ENCODE results near the gene FRS3. TPM values are rescaled to one million over a fixed set of nuclear protein-coding genes. Genes with fewer than 3 reads are reported as not detected.

The FRS3 gene
- total RNA-seq, 1 experiment from 2014 or later, result 4.3 TPM

DNA sequence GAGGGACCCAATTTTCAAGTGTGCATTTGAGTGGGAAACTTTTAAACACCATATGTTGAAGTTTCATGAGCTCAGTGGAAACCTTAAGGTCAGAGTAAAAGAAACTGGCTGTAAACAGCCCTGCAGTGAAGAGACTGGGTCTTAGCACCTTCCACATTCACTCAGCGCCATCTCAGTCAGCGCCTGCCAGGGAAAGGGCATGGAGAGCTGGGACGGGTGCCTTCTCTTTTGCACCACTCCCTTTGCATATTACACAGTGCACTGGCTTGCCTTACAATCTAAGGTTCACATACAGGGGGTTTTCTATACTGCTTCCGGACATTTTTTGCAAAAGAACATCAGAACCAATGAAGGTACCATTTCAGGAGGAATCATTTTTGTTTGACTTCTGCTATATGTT is 12.3 kb upstream of the FRS3 start:
- no peaks in the 10 kb centered on the region for H3K27me3 ChIP-seq (replicated peaks; ENCODE audit: control insufficient read depth, insufficient read depth, low read length)
- H3K27ac Mint-ChIP-seq (ENCODE audit: unreplicated experiment), result no peak overlapping the region
- peaks cover 57% of the 10 kb centered on the region for H3K36me3 Mint-ChIP-seq (ENCODE audit: insufficient read depth, unreplicated experiment)
- peaks cover 2% of the 10 kb centered on the region for H3K36me3 ChIP-seq (ENCODE audit: control insufficient read depth, insufficient read depth, low read length)
- no peak overlapping the region for H3K4me3 ChIP-seq (ENCODE audit: low read depth, low read length)
- intact Hi-C loops (cut with micrococcal nuclease; ENCODE audit: unreplicated experiment), result no loop called here
- H3K4me1 Mint-ChIP-seq (ENCODE audit: low read depth, unreplicated experiment), result no peaks in the 10 kb centered on the region
- no TSS peak for BruUV-seq (replicated peaks)
- no peak for DNase-seq
- ChIA-PET POLR2A (no interaction called here), CTCF (no interaction called here)
- no peaks in the 10 kb centered on the region for H3K27me3 Mint-ChIP-seq (ENCODE audit: insufficient read depth, unreplicated experiment)
- no peaks in the 10 kb centered on the region for H3K4me1 ChIP-seq
- H3K9me3 ChIP-seq, result no peaks in the 10 kb centered on the region
- TF ChIP-seq, protein P1, sequence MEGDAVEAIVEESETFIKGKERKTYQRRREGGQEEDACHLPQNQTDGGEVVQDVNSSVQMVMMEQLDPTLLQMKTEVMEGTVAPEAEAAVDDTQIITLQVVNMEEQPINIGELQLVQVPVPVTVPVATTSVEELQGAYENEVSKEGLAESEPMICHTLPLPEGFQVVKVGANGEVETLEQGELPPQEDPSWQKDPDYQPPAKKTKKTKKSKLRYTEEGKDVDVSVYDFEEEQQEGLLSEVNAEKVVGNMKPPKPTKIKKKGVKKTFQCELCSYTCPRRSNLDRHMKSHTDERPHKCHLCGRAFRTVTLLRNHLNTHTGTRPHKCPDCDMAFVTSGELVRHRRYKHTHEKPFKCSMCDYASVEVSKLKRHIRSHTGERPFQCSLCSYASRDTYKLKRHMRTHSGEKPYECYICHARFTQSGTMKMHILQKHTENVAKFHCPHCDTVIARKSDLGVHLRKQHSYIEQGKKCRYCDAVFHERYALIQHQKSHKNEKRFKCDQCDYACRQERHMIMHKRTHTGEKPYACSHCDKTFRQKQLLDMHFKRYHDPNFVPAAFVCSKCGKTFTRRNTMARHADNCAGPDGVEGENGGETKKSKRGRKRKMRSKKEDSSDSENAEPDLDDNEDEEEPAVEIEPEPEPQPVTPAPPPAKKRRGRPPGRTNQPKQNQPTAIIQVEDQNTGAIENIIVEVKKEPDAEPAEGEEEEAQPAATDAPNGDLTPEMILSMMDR (IDR thresholded peaks at IDR 0.05; ENCODE audit: insufficient read depth in 1 of 2, low read depth in 1 of 2, low read length in 1 of 2, severe bottlenecking in 1 of 2, unreplicated experiment in 1 of 2), result no peak
- no peaks in the 10 kb centered on the region for H3K9me3 Mint-ChIP-seq (ENCODE audit: unreplicated experiment)
- H3K4me3 Mint-ChIP-seq (ENCODE audit: unreplicated experiment), result no peak overlapping the region

DNA sequence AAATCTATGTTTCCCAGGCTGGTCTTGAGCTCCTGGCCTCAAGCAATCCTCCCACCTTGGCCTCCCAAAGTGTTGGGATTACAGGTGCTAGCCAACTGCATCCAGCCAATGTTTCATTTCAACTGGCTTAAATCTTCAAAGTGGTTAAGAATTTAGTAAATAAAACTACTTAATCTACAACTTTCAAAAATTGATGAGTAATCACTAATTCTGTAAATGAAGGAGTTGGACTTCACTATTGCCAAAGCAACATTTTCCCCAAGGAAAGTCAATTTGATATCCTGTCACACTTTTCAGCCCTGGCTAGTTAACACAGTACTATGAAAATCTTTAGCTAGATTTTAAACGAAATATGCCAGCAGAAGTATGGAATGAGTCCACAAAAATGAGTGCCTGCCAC is 11.6 kb upstream of the FRS3 start:
- POLR2A ChIA-PET, result no interaction called here
- intact Hi-C loops (cut with micrococcal nuclease; ENCODE audit: unreplicated experiment), result no loop called here
- CTCF ChIA-PET, result no interaction called here
- BruUV-seq (replicated peaks), result no TSS peak
- H3K4me3 ChIP-seq (ENCODE audit: low read depth, low read length), result no peak overlapping the region
- H3K27me3 Mint-ChIP-seq (ENCODE audit: insufficient read depth, unreplicated experiment), result no peaks in the 10 kb centered on the region
- no peak overlapping the region for H3K4me3 Mint-ChIP-seq (ENCODE audit: unreplicated experiment)
- no peaks in the 10 kb centered on the region for H3K9me3 ChIP-seq
- peaks cover 56% of the 10 kb centered on the region for H3K36me3 Mint-ChIP-seq (ENCODE audit: insufficient read depth, unreplicated experiment)
- TF ChIP-seq, protein P1 (IDR thresholded peaks at IDR 0.05; ENCODE audit: insufficient read depth in 1 of 2, low read depth in 1 of 2, low read length in 1 of 2, severe bottlenecking in 1 of 2, unreplicated experiment in 1 of 2), result no peak
- DNase-seq, result no peak
- H3K4me1 Mint-ChIP-seq (ENCODE audit: low read depth, unreplicated experiment), result no peaks in the 10 kb centered on the region
- no peaks in the 10 kb centered on the region for H3K4me1 ChIP-seq
- H3K27ac Mint-ChIP-seq (ENCODE audit: unreplicated experiment), result no peak overlapping the region
- no peaks in the 10 kb centered on the region for H3K9me3 Mint-ChIP-seq (ENCODE audit: unreplicated experiment)
- H3K27me3 ChIP-seq (replicated peaks; ENCODE audit: control insufficient read depth, insufficient read depth, low read length), result no peaks in the 10 kb centered on the region
- H3K36me3 ChIP-seq (ENCODE audit: control insufficient read depth, insufficient read depth, low read length), result peaks cover 2% of the 10 kb centered on the region

DNA sequence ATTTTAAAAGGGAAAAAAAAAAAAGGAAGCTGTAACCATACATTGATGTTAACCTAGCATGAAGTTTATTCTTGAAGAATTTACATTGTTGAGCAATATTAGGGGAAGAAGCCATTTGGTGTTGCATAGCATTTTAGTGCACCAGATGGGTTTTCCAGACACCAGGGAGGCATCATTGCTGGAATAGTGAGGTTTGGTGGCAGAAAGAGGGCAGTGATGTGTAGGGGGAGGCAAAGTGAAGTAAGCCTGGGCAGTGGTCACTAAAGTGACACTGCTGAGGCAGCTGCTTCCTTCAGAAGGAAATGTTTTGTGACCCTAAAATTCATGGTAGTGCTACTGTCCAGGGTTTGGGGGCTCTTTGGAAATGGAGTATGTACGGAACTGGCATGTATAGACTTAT is 10.3 kb upstream of the FRS3 start:
- no peaks in the 10 kb centered on the region for H3K27me3 ChIP-seq (replicated peaks; ENCODE audit: control insufficient read depth, insufficient read depth, low read length)
- Mint-ChIP-seq H3K27ac (ENCODE audit: unreplicated experiment) (no peak overlapping the region), H3K27me3 (ENCODE audit: insufficient read depth, unreplicated experiment) (no peaks in the 10 kb centered on the region), H3K9me3 (ENCODE audit: unreplicated experiment) (no peaks in the 10 kb centered on the region), H3K4me3 (ENCODE audit: unreplicated experiment) (no peak overlapping the region), H3K4me1 (ENCODE audit: low read depth, unreplicated experiment) (no peaks in the 10 kb centered on the region), H3K36me3 (ENCODE audit: insufficient read depth, unreplicated experiment) (peaks cover 51% of the 10 kb centered on the region)
- TF ChIP-seq, protein P1 (IDR thresholded peaks at IDR 0.05; ENCODE audit: insufficient read depth in 1 of 2, low read depth in 1 of 2, low read length in 1 of 2, severe bottlenecking in 1 of 2, unreplicated experiment in 1 of 2), result no peak
- H3K9me3 ChIP-seq, result no peaks in the 10 kb centered on the region
- BruUV-seq (replicated peaks), result no TSS peak
- intact Hi-C loops (cut with micrococcal nuclease; ENCODE audit: unreplicated experiment), result no loop called here
- H3K36me3 ChIP-seq (ENCODE audit: control insufficient read depth, insufficient read depth, low read length), result peaks cover 2% of the 10 kb centered on the region
- DNase-seq, result no peak
- H3K4me1 ChIP-seq, result peaks cover 4% of the 10 kb centered on the region; the same call in 1 of the 2 replicates
- no peak overlapping the region for H3K4me3 ChIP-seq (ENCODE audit: low read depth, low read length)
- CTCF ChIA-PET, result no interaction called here
- POLR2A ChIA-PET, result no interaction called here
